ENCODE results near the gene RSPO4.

The RSPO4 gene

GRCh38 chr20:1038205-1038604 lies 36.1 kb upstream of the RSPO4 start:
- H3K4me1 ChIP-seq (ENCODE audit: control insufficient read depth, insufficient read depth, low read depth, low read length): no peaks in the 10 kb centered on the region
- no peak overlapping the region for H2BK120ac ChIP-seq (ENCODE audit: low read depth, low read length)
- H4K91ac ChIP-seq (ENCODE audit: low read length): no peak overlapping the region
- H3K27ac ChIP-seq (ENCODE audit: low read length, poor library complexity, severe bottlenecking): no peak overlapping the region
- no peak overlapping the region for H3K9ac ChIP-seq (ENCODE audit: low read length)
- H3K4me2 ChIP-seq (ENCODE audit: low read length, poor library complexity, severe bottlenecking): no peak overlapping the region
- no peak for DNase-seq
- no peaks in the 10 kb centered on the region for H3K36me3 ChIP-seq (ENCODE audit: control insufficient read depth in 1 of 2, insufficient read depth in 2 of 2, low read depth in 1 of 2, low read length in 2 of 2)
- H3K9me3 ChIP-seq (ENCODE audit: control insufficient read depth, low read length): no peaks in the 10 kb centered on the region
- H3K79me1 ChIP-seq (replicated peaks; ENCODE audit: low read length, poor library complexity, severe bottlenecking): no peaks in the 10 kb centered on the region
- H3K4ac ChIP-seq (ENCODE audit: low read depth in 1 of 2, low read length in 2 of 2): no peak overlapping the region
- H3K23ac ChIP-seq (ENCODE audit: low read length in 2 of 2): no peak overlapping the region
- H2AK5ac ChIP-seq (ENCODE audit: low read length, severe bottlenecking): no peak overlapping the region
- no peak overlapping the region for H4K8ac ChIP-seq (ENCODE audit: low read length)
- 82% methylated on average over 2 of the region's 2 CpGs for WGBS
- no peak overlapping the region for H3K4me3 ChIP-seq (ENCODE audit: insufficient read depth in 1 of 2, low read depth in 1 of 2, low read length in 2 of 2)
- H2BK15ac ChIP-seq (ENCODE audit: low read depth, poor library complexity, severe bottlenecking): no peak overlapping the region
- H2AFZ ChIP-seq (ENCODE audit: low read depth, low read length): no peak overlapping the region
- H3K14ac ChIP-seq (ENCODE audit: low read length in 2 of 2): no peak overlapping the region
- H3K18ac ChIP-seq (ENCODE audit: low read depth in 1 of 2, low read length in 2 of 2): no peak overlapping the region
- no peak overlapping the region for H2BK12ac ChIP-seq (ENCODE audit: low read length in 2 of 2)
- H2BK5ac ChIP-seq (ENCODE audit: low read depth, low read length, poor library complexity, severe bottlenecking): no peak overlapping the region
- H3K27me3 ChIP-seq (ENCODE audit: control insufficient read depth in 1 of 2, insufficient read depth in 1 of 2, low read length in 2 of 2): peaks cover 0 to 7% of the 10 kb centered on the region in 2 experiments

GRCh38 chr20:1037039-1037438 lies 34.9 kb upstream of the RSPO4 start:
- Histone ChIP-seq H3K27ac (ENCODE audit: low read length, poor library complexity, severe bottlenecking) (no peak overlapping the region), H3K4me3 (ENCODE audit: insufficient read depth in 1 of 2, low read depth in 1 of 2, low read length in 2 of 2) (no peak overlapping the region), H3K4me1 (ENCODE audit: control insufficient read depth, insufficient read depth, low read depth, low read length) (peaks cover 1% of the 10 kb centered on the region), H3K4ac (ENCODE audit: low read depth in 1 of 2, low read length in 2 of 2) (no peak overlapping the region), H2AFZ (ENCODE audit: low read depth, low read length) (no peak overlapping the region), H3K4me2 (ENCODE audit: low read length, poor library complexity, severe bottlenecking) (no peak overlapping the region), H3K36me3 (ENCODE audit: control insufficient read depth in 1 of 2, insufficient read depth in 2 of 2, low read depth in 1 of 2, low read length in 2 of 2) (no peaks in the 10 kb centered on the region), H4K91ac (ENCODE audit: low read length) (no peak overlapping the region), H3K79me1 (replicated peaks; ENCODE audit: low read length, poor library complexity, severe bottlenecking) (no peaks in the 10 kb centered on the region), H2BK15ac (ENCODE audit: low read depth, poor library complexity, severe bottlenecking) (no peak overlapping the region), H2BK120ac (ENCODE audit: low read depth, low read length) (no peak overlapping the region), H2BK5ac (ENCODE audit: low read depth, low read length, poor library complexity, severe bottlenecking) (no peak overlapping the region), H3K27me3 (ENCODE audit: control insufficient read depth in 1 of 2, insufficient read depth in 1 of 2, low read length in 2 of 2) (peaks cover 0 to 7% of the 10 kb centered on the region in 2 experiments), H2BK12ac (ENCODE audit: low read length in 2 of 2) (no peak overlapping the region), H3K9me3 (ENCODE audit: control insufficient read depth, low read length) (no peaks in the 10 kb centered on the region), H4K8ac (ENCODE audit: low read length) (no peak overlapping the region), H3K18ac (ENCODE audit: low read depth in 1 of 2, low read length in 2 of 2) (no peak overlapping the region), H2AK5ac (ENCODE audit: low read length, severe bottlenecking) (no peak overlapping the region), H3K23ac (ENCODE audit: low read length in 2 of 2) (no peak overlapping the region), H3K14ac (ENCODE audit: low read length in 2 of 2) (no peak overlapping the region), H3K9ac (ENCODE audit: low read length) (no peak overlapping the region)
- 44% methylated on average over 2 of the region's 2 CpGs for WGBS
- no peak for DNase-seq

GRCh38 chr20:1035466-1035865 lies 33.4 kb upstream of the RSPO4 start:
- WGBS: 81% methylated on average over 1 of the region's 3 CpGs
- no peak overlapping the region for H2BK120ac ChIP-seq (ENCODE audit: low read depth, low read length)
- no peak overlapping the region for H2BK15ac ChIP-seq (ENCODE audit: low read depth, poor library complexity, severe bottlenecking)
- H3K18ac ChIP-seq (ENCODE audit: low read depth in 1 of 2, low read length in 2 of 2): no peak overlapping the region
- no peak overlapping the region for H3K4me2 ChIP-seq (ENCODE audit: low read length, poor library complexity, severe bottlenecking)
- H3K23ac ChIP-seq (ENCODE audit: low read length in 2 of 2): no peak overlapping the region
- no peak overlapping the region for H2AK5ac ChIP-seq (ENCODE audit: low read length, severe bottlenecking)
- H3K14ac ChIP-seq (ENCODE audit: low read length in 2 of 2): no peak overlapping the region
- H4K8ac ChIP-seq (ENCODE audit: low read length): no peak overlapping the region
- H3K9ac ChIP-seq (ENCODE audit: low read length): no peak overlapping the region
- H3K4me3 ChIP-seq (ENCODE audit: insufficient read depth in 1 of 2, low read depth in 1 of 2, low read length in 2 of 2): no peak overlapping the region
- peaks cover 1% of the 10 kb centered on the region for H3K4me1 ChIP-seq (ENCODE audit: control insufficient read depth, insufficient read depth, low read depth, low read length)
- no peaks in the 10 kb centered on the region for H3K79me1 ChIP-seq (replicated peaks; ENCODE audit: low read length, poor library complexity, severe bottlenecking)
- H2BK12ac ChIP-seq (ENCODE audit: low read length in 2 of 2): no peak overlapping the region
- DNase-seq: no peak
- H3K27ac ChIP-seq (ENCODE audit: low read length, poor library complexity, severe bottlenecking): no peak overlapping the region
- H2AFZ ChIP-seq (ENCODE audit: low read depth, low read length): no peak overlapping the region
- peaks cover 0 to 7% of the 10 kb centered on the region in 2 experiments for H3K27me3 ChIP-seq (ENCODE audit: control insufficient read depth in 1 of 2, insufficient read depth in 1 of 2, low read length in 2 of 2)
- H3K9me3 ChIP-seq (ENCODE audit: control insufficient read depth, low read length): no peaks in the 10 kb centered on the region
- no peak overlapping the region for H2BK5ac ChIP-seq (ENCODE audit: low read depth, low read length, poor library complexity, severe bottlenecking)
- no peak overlapping the region for H4K91ac ChIP-seq (ENCODE audit: low read length)
- H3K36me3 ChIP-seq (ENCODE audit: control insufficient read depth in 1 of 2, insufficient read depth in 2 of 2, low read depth in 1 of 2, low read length in 2 of 2): no peaks in the 10 kb centered on the region
- no peak overlapping the region for H3K4ac ChIP-seq (ENCODE audit: low read depth in 1 of 2, low read length in 2 of 2)

GRCh38 chr20:1034415-1034789 lies 32.3 kb upstream of the RSPO4 start:
- Histone ChIP-seq H2BK15ac (ENCODE audit: low read depth, poor library complexity, severe bottlenecking) (no peak overlapping the region), H2BK120ac (ENCODE audit: low read depth, low read length) (no peak overlapping the region), H2BK12ac (ENCODE audit: low read length in 2 of 2) (no peak overlapping the region), H3K23ac (ENCODE audit: low read length in 2 of 2) (no peak overlapping the region), H3K79me1 (replicated peaks; ENCODE audit: low read length, poor library complexity, severe bottlenecking) (no peaks in the 10 kb centered on the region), H3K9me3 (ENCODE audit: control insufficient read depth, low read length) (no peaks in the 10 kb centered on the region), H3K14ac (ENCODE audit: low read length in 2 of 2) (no peak overlapping the region), H3K9ac (ENCODE audit: low read length) (no peak overlapping the region), H2AK5ac (ENCODE audit: low read length, severe bottlenecking) (no peak overlapping the region), H3K27ac (ENCODE audit: low read length, poor library complexity, severe bottlenecking) (no peak overlapping the region), H3K4ac (ENCODE audit: low read depth in 1 of 2, low read length in 2 of 2) (no peak overlapping the region), H3K4me3 (ENCODE audit: insufficient read depth in 1 of 2, low read depth in 1 of 2, low read length in 2 of 2) (no peak overlapping the region), H3K4me2 (ENCODE audit: low read length, poor library complexity, severe bottlenecking) (no peak overlapping the region), H3K27me3 (ENCODE audit: control insufficient read depth in 1 of 2, insufficient read depth in 1 of 2, low read length in 2 of 2) (peaks cover 0 to 7% of the 10 kb centered on the region in 2 experiments), H3K36me3 (ENCODE audit: control insufficient read depth in 1 of 2, insufficient read depth in 2 of 2, low read depth in 1 of 2, low read length in 2 of 2) (no peaks in the 10 kb centered on the region), H3K18ac (ENCODE audit: low read depth in 1 of 2, low read length in 2 of 2) (no peak overlapping the region), H2AFZ (ENCODE audit: low read depth, low read length) (no peak overlapping the region), H2BK5ac (ENCODE audit: low read depth, low read length, poor library complexity, severe bottlenecking) (no peak overlapping the region), H4K91ac (ENCODE audit: low read length) (no peak overlapping the region), H4K8ac (ENCODE audit: low read length) (no peak overlapping the region), H3K4me1 (ENCODE audit: control insufficient read depth, insufficient read depth, low read depth, low read length) (peaks cover 1% of the 10 kb centered on the region)
- WGBS: 62% methylated on average over 3 of the region's 4 CpGs
- DNase-seq: no peak

Data from mesenchymal stem cell (in vitro differentiated cells and primary cell).